Adrenal gland (tissue), 12 donors: ENCODE results near the gene NDUFA11. TPM values are rescaled to one million over a fixed set of nuclear protein-coding genes. Genes with fewer than 3 reads are reported as not detected.

Experiments
- DNase-seq, 7 donors: peaks; one replicate each; pipeline ENCODE4 v3.0.0-alpha.2; 2019 to 2020
- H3K27ac ChIP-seq, 5 donors: fragments of 200-600 bp; sonication (generic) in 4 of 5; 1 replicate in 3 of 5; 2 replicates in 2 of 5; pipeline versions ENCODE4 v1.5.1 to v1.8.0; 2016 to 2020; ENCODE audit warnings: mild to moderate bottlenecking in 1 of 5
- H3K27me3 ChIP-seq: fragments of 200-600 bp; 2 replicates; pipeline ENCODE4 v1.8.0; 2021
- H3K36me3 ChIP-seq, 2 donors: fragments of 200-600 bp; replicated peaks in 1 of 2; 1 replicate in 1 of 2; 2 replicates in 1 of 2; pipeline versions ENCODE4 v1.5.1 to v1.8.0; 2018 to 2022
- H3K4me1 ChIP-seq, 2 donors: fragments of 200-600 bp; replicated peaks in 1 of 2; 1 replicate in 1 of 2; 2 replicates in 1 of 2; pipeline versions ENCODE4 v1.5.1 to v1.8.0; 2018 to 2021
- H3K4me3 ChIP-seq, 4 donors: fragments of 200-600 bp; sonication (generic) in 3 of 4; one replicate each; pipeline ENCODE4 v1.5.1; 2016 to 2018
- H3K9me3 ChIP-seq, 3 donors: fragments of 200-600 bp; sonication (generic) in 1 of 3; replicated peaks in 1 of 3; 1 replicate in 2 of 3; 2 replicates in 1 of 3; pipeline versions ENCODE4 v1.5.1 to v1.8.0; 2016 to 2021
- POLR2A ChIP-seq, 2 donors: fragments of 450-650 bp; IDR thresholded peaks; one replicate each; pipeline ENCODE4 v1.6.1; 2017; ENCODE audit warnings: antibody characterized with exemption in 2 of 2, mild to moderate bottlenecking in 2 of 2, moderate library complexity in 1 of 2
- WGBS, 4 donors: extraction: QIAGEN DNeasy Blood & Tissue Kit in 2 of 4; methylation state at CpG; one replicate each; pipeline versions ENCODE4 v1.1.5 to v1.1.7; 2013 to 2017; 5-methylcytosine and 5-hydroxymethylcytosine counted together
- intact Hi-C, 2 donors: fragments of 100-400 bp; cut with DNase I; formaldehyde crosslinking; loops; one replicate each; pipeline versions ENCODE4 v1.14.1 to v1.15.0; 2022 to 2023
- polyA plus RNA-seq, 3 donors: library from polyadenylated mRNA; stranded (reverse); fragments of 200-250 nt in 2 of 3; fragments of 350-450 nt in 1 of 3; fragmentation: Illumina TruSeq in 1 of 3; extraction: RNeasy Lipid Tissue Mini Kit (QIAGEN cat#74804) in 1 of 3; gene quantifications; one replicate each; pipeline ENCODE4 v1.2.3, GENCODE V29; 2013 to 2014
- total RNA-seq, 9 donors: library from RNA; depleted of rRNA in 4 of 9; stranded (reverse); fragments of >200 nt in 4 of 9; fragments of 120-200 nt in 1 of 9; fragmentation: NEBNext Ultra II Directional in 1 of 9; extraction: Animal tissue kit (Norgen Biotek cat#: 25700) in 1 of 9; gene quantifications; one replicate each; pipeline versions ENCODE4 v1.1.0 to v1.2.4, GENCODE V29; 2013 to 2023
- TF ChIP-seq, protein P1 (sequence below), 6 experiments: fragments of 450-650 bp in 4 of 6; fragments of 200-600 bp in 2 of 6; sonication (generic) in 1 of 6; IDR thresholded peaks; 1 replicate in 5 of 6; 2 replicates in 1 of 6; pipeline versions ENCODE4 v1.5.1 to v1.8.0; 2016 to 2021; ENCODE audit warnings: antibody characterized with exemption in 6 of 6, mild to moderate bottlenecking in 2 of 6, moderate library complexity in 1 of 6
- donor health status: healthy with polysubstance abuse.
- donor health status: Bipolar disorder and iron deficiency.
- donor health status: DM: yes; HTN: yes; CAD: no.
- donor health status: DM: no; HTN: no; CAD: no.
- donor health status: DM: no; HTN: no; CAD: no.
- donor health status: DM: yes; HTN: yes; CAD: no.

The NDUFA11 gene
- total and polyA plus RNA-seq, 12 donors, result 288 to 856 (median 426) TPM

GRCh38 chr19:5899728-5900526 lies 3.7 kb downstream of the NDUFA11 start:
- Histone ChIP-seq H3K27ac (peak overlapping the region in 1 of 5 donors; percentile 0), H3K4me1 (peaks cover 18 to 42% of the 10 kb centered on the region in 2 donors), H3K27me3 (no peaks in the 10 kb centered on the region), H3K4me3 (no peak overlapping the region), H3K36me3 (peaks cover 0 to 22% of the 10 kb centered on the region in 2 donors), H3K9me3 (no peaks in the 10 kb centered on the region)
- intact Hi-C loops, result no loop called here
- peak in 3 of 7 donors; percentile 14 to 52 (median 32) for DNase-seq
- WGBS, 4 donors, result 86 to 90% (median 87%) methylated on average over 12 to 13 of the region's 13 CpGs
- TF ChIP-seq, protein P1, sequence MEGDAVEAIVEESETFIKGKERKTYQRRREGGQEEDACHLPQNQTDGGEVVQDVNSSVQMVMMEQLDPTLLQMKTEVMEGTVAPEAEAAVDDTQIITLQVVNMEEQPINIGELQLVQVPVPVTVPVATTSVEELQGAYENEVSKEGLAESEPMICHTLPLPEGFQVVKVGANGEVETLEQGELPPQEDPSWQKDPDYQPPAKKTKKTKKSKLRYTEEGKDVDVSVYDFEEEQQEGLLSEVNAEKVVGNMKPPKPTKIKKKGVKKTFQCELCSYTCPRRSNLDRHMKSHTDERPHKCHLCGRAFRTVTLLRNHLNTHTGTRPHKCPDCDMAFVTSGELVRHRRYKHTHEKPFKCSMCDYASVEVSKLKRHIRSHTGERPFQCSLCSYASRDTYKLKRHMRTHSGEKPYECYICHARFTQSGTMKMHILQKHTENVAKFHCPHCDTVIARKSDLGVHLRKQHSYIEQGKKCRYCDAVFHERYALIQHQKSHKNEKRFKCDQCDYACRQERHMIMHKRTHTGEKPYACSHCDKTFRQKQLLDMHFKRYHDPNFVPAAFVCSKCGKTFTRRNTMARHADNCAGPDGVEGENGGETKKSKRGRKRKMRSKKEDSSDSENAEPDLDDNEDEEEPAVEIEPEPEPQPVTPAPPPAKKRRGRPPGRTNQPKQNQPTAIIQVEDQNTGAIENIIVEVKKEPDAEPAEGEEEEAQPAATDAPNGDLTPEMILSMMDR (IDR thresholded peaks at IDR 0.05), result no peak
- TF ChIP-seq POLR2A (IDR thresholded peaks at IDR 0.05), result no peak

DNA sequence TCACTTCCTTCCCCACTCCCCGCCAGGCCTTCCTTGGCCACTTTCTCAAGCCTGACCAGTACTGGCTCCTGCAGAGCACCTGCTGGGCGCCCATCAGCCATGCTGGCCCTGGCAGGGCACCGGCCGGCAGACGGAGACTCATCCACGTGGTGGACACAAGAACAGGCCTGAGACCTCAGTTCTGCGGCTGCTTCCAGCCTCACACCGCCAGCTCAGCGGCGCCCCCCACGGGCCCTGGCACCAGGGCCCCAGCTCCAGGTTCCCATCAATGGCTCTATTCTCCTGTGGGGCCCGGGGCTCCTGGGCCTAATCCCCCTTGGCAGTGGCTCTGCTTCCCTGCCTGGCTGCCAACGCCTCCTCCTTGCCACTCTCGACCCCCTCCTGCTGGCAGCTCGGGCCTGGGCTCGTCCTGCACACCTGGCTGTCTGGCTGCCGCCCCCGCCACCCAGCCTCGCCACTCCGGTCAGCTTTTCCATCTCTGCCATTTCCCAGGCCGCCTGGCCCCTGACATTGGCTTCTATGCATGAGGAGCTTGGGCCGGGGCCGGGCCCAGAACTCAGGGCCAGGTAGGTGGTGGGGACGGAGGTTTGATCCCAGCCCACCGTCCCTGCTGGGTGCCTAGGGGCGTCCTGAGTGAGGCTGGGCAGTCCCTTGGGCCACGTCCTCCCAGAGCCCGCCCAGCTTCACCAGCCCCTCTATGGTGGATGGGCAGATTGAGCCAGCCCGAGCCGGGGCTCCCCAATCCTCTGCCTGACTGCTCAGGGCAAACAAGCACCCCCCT lies 6.2 kb downstream of the NDUFA11 start:
- 92 to 97% (median 93%) methylated on average over 20 to 30 of the region's 30 CpGs for WGBS, 4 donors
- no peak overlapping the region for H3K4me3 ChIP-seq
- intact Hi-C loops, result no loop called here
- peak in 2 of 7 donors; percentile 26 to 53 for DNase-seq
- H3K27ac ChIP-seq, result peak overlapping the region in 4 of 5 donors; percentile 27 to 98 (median 84)
- H3K27me3 ChIP-seq, result no peaks in the 10 kb centered on the region
- peaks cover 19 to 57% of the 10 kb centered on the region in 2 donors for H3K4me1 ChIP-seq
- peaks cover 0 to 25% of the 10 kb centered on the region in 2 donors for H3K36me3 ChIP-seq
- H3K9me3 ChIP-seq, result no peaks in the 10 kb centered on the region
- TF ChIP-seq, protein P1 (IDR thresholded peaks at IDR 0.05), result no peak
- TF ChIP-seq POLR2A (IDR thresholded peaks at IDR 0.05), result no peak

DNA sequence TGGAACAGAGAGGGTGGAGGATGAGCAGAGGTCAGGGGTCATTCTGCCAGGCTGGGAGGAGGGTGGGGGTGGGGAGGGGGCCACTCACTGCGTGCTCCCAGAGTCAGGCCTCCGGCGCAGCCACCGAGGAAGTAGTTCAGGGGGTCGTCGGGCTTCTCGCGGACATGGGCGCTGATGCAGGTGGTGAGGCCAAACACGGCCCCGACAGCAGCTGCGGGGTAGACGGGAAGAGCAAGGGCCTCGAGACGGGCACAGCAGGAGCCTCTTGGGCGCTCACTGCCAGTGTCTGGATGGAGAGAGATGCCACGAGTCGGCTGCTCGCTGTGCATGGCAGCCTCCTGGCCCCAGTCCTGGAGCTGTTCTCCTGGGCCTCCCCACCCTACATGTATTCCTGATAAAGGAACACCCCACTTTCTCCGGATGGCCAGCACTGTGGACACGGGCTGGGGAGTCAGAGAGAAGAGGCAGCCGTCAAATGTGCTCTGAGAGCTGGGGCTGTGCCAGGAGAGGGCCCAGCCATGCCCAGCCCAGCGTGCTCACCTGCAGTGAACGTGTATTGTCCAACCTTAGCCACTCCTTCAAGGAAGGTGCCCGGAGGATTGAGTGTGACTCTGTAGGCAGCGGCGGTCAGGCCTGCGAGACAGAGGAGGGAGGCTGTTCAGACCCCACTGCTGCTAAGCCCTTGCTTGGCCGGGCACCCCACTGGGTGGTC lies 7.1 kb downstream of the NDUFA11 start:
- DNase-seq, result peak in 1 of 7 donors; percentile 33
- H3K36me3 ChIP-seq, result peaks cover 0 to 25% of the 10 kb centered on the region in 2 donors
- 83 to 88% (median 85%) methylated on average over 23 to 29 of the region's 29 CpGs for WGBS, 4 donors
- no peaks in the 10 kb centered on the region for H3K27me3 ChIP-seq
- no peak overlapping the region for H3K4me3 ChIP-seq
- no peaks in the 10 kb centered on the region for H3K9me3 ChIP-seq
- peaks cover 19 to 54% of the 10 kb centered on the region in 2 donors for H3K4me1 ChIP-seq
- peak overlapping the region in 3 of 5 donors; percentile 75 to 98 (median 94) for H3K27ac ChIP-seq
- intact Hi-C loops, result no loop called here
- no peak for TF ChIP-seq POLR2A (IDR thresholded peaks at IDR 0.05)
- TF ChIP-seq, protein P1 (IDR thresholded peaks at IDR 0.05), result no peak
